ENCODE results near the gene HJURP.

DNA sequence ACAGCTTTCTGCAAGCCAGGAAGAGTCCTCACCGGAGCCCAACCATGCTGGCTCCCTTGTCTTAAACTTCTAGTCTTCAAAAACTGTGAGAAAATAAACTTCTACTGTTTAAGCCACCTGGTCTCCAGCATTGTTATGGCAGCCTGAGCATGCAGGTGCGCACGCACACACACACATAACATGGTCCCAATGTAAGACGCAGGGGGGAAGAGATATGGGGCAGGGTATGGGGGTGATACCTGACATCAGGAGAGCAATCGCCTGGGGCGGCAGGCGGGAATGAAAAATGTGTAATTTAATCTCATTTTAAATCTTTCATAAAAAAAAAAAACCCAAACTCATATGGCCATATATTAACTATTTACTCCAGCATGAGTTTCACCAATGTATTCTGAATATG is 18.0 kb downstream of the HJURP start:
- TF ChIP-seq CTCF (IDR thresholded peaks at IDR 0.05; ENCODE audit: borderline replicate concordance, extremely low read depth, low read length, poor library complexity, severe bottlenecking) (no peak), EZH2 (IDR thresholded peaks at IDR 0.05; ENCODE audit: borderline replicate concordance, low read depth, low read length, severe bottlenecking) (no peak)
